Erythroblast (primary cell): ENCODE results near the gene PJVK.
"Not testable (repeated sequence)": the region's sequence is repeated elsewhere in the genome, so short reads cannot be mapped to it uniquely, and the experiment has no call there.

ENCODE experiments used
- DNase-seq, 2 experiments: peaks; one replicate each; lab custom pipeline; 2025; lab: John Stamatoyannopoulos, UW
- GATA1 ChIP-seq: IDR thresholded peaks from 2 replicates; pipeline ENCODE4 v1.6.1; 2011; ENCODE audit warnings: low read depth, mild to moderate bottlenecking, control low read depth, low read length, moderate library complexity
- POLR2A ChIP-seq: IDR thresholded peaks from 2 replicates; pipeline ENCODE4 v1.6.1; 2011; ENCODE audit warnings: mild to moderate bottlenecking, low read length

PJVK gene

GRCh38 chr2:178450774-178451525, at the start of gene PJVK, which contains the start of gene PRKRA:
Gene PJVK (plus strand): TSS chr2:178451378. CDS start chr2:178453410, 2,032 bp downstream.
Gene PRKRA (minus strand): TSS chr2:178451175. CDS start chr2:178451030, 145 bp downstream.
- TF ChIP-seq GATA1 (no peak), POLR2A (peak; percentile 92)

GRCh38 chr2:178401994-178402437, 49.2 kb upstream of the PJVK start:
- no peak for TF ChIP-seq GATA1
- no peak for TF ChIP-seq POLR2A
- peak in 1 of 2 experiments; percentile 7 for DNase-seq

More at GRCh38 chr2:178450774-178451525, at the start of gene PJVK, which contains the start of gene PRKRA:
- peak; percentile 96 to 98 for DNase-seq

- TF ChIP-seq POLR2A (no peak), GATA1 (no peak)
- peak in 1 of 2 experiments; percentile 4 for DNase-seq
Observed at GRCh38 chr2:178403671-178404306, 47.4 kb upstream of the PJVK start.

- TF ChIP-seq GATA1, result no peak
- TF ChIP-seq POLR2A, result no peak
- DNase-seq, result peak in 1 of 2 experiments; percentile 8
Observed at GRCh38 chr2:178404368-178404767, 46.8 kb upstream of the PJVK start.

- TF ChIP-seq GATA1, result no peak
- TF ChIP-seq POLR2A, result no peak
- DNase-seq, result no peak
Observed at GRCh38 chr2:178409261-178409660, 41.9 kb upstream of the PJVK start.

GRCh38 chr2:178412047-178412446, 39.1 kb upstream of the PJVK start:
- no peak for DNase-seq
- TF ChIP-seq GATA1 (no peak), POLR2A (no peak)

GRCh38 chr2:178412453-178412852, 38.7 kb upstream of the PJVK start:
- DNase-seq, result not testable (repeated sequence)

GRCh38 chr2:178413472-178414265, 37.5 kb upstream of the PJVK start:
- DNase-seq, result peak; percentile 72 to 74
- no peak for TF ChIP-seq GATA1
- TF ChIP-seq POLR2A, result peak; percentile 36

- no peak for TF ChIP-seq POLR2A
- TF ChIP-seq GATA1, result no peak
Observed at GRCh38 chr2:178414266-178415247, 36.6 kb upstream of the PJVK start.

GRCh38 chr2:178415979-178416378, 35.2 kb upstream of the PJVK start:
- no peak for DNase-seq
- TF ChIP-seq POLR2A, result no peak
- TF ChIP-seq GATA1, result no peak

More at GRCh38 chr2:178414266-178415247, 36.6 kb upstream of the PJVK start:
- DNase-seq, result peak; percentile 89 to 92

- no peak for TF ChIP-seq GATA1
- no peak for TF ChIP-seq POLR2A
- DNase-seq, result no peak
Observed at GRCh38 chr2:178417916-178418315, 33.3 kb upstream of the PJVK start.

GRCh38 chr2:178418426-178418825, 32.8 kb upstream of the PJVK start:
- no peak for DNase-seq

GRCh38 chr2:178419123-178419522, 32.1 kb upstream of the PJVK start:
- TF ChIP-seq POLR2A, result no peak
- no peak for TF ChIP-seq GATA1
- DNase-seq, result peak; percentile 14 to 16

More at GRCh38 chr2:178418426-178418825, 32.8 kb upstream of the PJVK start:
- TF ChIP-seq POLR2A (no peak), GATA1 (no peak)
